GM15510 (cell line): ENCODE measurements around the gene FGGY.

Source experiments
- POLR2A ChIP-seq: IDR thresholded peaks from 3 replicates; pipeline ENCODE4 v1.6.1; 2011; ENCODE audit warnings: borderline replicate concordance; ENCODE audit not compliant: insufficient read length; ENCODE audit errors: extremely low read depth

FGGY gene

GRCh38 chr1:59557549-59557885 is 260.6 kb downstream of the FGGY start:
- TF ChIP-seq POLR2A: no peak

- TF ChIP-seq POLR2A: no peak
These were observed 264.0 kb downstream of the FGGY start for GRCh38 chr1:59560807-59561450.

DNA sequence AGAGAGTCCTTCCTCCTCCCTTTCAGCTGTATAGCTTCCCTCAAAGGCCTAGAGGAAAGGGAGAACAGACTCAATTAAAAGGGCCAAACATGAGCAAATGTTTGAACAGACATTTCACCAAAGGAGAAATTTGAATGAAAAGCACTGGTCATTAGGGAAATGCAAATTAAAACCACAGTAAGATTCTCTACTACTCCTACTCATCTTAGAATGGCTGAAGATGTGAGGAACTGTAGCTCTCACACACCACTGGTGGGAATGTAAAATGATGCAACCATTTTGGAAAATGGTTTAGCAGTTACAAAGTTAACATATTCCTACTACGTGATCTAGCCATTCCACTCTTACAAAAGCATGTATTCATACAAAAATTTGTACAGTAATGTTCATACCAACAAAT is 264.9 kb downstream of the FGGY start:
- no peak for TF ChIP-seq POLR2A

- no peak for TF ChIP-seq POLR2A
These were observed 267.4 kb downstream of the FGGY start for GRCh38 chr1:59564192-59564891.

DNA sequence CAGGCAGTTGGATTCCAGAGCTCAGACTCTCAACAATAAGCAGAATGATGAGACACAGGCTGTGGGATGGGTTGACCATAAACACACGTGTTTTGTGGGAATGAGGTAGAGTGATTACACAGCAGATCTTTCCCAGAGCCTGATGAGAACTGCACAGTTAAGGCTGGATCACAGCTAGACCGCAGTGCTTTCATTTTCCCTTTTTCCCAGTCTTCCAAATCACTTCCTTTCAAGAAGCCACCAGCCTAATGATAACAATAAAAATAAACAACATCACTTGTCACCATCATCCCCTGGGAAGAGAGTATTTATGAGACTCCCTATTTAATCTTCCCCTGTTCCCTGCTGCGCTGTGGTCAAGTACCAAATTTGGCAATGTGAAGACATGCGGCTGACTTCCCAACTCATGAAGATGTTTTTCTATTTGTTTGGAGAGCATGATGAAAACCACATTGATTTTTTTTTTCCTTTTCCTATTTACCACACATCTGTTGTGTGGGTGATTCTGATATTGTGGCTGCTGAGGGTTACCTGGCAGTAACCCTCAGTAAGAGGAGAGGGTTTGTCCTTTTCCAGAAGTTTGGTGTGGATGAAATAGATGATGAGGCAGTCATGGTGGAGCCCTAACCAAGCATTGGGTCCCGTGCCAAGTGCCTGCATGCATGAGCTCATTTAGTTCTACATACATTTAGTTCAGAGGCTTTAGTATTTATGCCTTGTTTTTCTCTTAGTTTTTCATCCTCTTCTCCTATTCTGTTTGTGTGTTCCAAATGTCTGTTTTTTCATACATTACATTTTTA is 268.9 kb downstream of the FGGY start:
- TF ChIP-seq POLR2A: no peak

GRCh38 chr1:59568158-59568935 is 271.5 kb downstream of the FGGY start:
- TF ChIP-seq POLR2A: no peak

DNA sequence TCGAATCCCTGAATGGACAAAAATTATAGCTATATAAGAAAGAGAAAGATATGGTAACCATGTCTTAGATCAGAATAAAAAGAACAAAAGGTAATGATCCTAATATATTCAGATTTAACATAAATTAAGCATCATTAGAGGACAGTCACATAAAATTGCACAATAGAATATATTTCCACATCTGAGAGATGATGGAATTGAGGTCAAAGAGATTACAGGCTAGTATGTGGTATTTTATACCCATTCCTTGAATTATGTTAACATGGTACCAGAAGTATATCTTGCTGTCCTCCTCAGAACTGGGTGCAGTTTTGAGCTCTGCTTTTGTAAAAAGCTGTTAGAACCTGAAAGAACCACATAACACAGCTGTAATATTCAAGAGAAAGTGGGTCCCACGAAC is 272.3 kb downstream of the FGGY start:
- no peak for TF ChIP-seq POLR2A

GRCh38 chr1:59570524-59570923 is 273.6 kb downstream of the FGGY start:
- TF ChIP-seq POLR2A: no peak

DNA sequence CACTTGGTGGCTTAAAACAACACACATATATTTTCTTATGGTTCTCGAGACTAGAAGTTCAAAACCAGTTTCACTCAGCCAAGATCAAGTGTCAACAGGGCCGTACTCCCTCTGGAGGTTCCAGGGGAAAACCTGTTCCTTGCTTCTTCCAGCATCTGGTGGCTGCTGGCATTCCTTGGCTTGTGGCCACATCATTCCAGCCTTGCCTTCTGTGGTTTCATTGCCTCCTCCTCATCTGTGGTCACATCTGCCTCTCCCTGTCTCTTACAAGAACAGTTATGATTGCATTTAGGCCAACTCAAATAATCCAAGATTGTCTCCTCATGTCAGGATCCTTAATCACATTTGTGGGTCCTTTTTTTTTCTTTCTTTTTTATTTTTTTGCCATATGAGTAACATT is 277.2 kb downstream of the FGGY start:
- no peak for TF ChIP-seq POLR2A

DNA sequence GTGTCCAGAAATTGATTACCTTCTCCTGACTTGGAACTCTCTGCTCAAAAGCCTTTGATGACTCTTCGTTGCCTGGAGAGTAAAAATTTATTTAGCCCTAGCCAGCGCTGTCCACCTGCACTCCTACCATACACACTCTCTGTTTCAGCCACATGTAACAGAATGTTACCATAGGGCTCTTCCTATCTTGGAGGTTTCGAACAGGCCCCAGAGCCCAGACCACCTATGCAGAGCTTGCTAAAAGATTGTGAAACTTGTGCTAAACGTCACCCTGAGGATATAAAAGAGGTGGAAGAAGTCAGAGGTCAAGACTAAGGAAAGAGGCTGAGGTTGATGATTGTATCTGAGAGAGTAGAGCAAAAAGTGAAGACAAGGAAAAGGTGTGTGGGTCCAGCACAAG is 280.9 kb downstream of the FGGY start:
- no peak for TF ChIP-seq POLR2A

GRCh38 chr1:59579222-59579621 is 282.3 kb downstream of the FGGY start:
- no peak for TF ChIP-seq POLR2A

DNA sequence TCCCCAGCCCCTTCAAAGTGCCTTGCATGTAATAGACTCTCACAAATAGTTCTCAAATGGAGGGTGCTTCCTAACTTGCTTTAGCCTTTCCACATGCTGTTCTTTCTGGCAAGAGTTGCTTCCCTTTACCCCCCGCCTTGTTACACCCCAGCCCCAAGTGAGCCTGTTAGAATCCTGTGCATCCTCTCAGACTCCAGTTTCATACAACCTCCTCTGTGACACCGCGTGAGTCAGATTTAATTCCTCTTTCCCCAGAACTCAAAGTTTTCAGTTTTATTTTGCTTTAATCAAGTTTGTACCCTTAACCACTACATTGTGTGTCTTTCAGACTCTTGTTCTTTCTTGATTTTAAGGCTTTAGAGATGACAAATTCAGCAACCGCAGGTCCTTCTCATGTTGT is 283.4 kb downstream of the FGGY start:
- no peak for TF ChIP-seq POLR2A

- TF ChIP-seq POLR2A: no peak
These were observed 296.0 kb downstream of the FGGY start for GRCh38 chr1:59592924-59593323.

DNA sequence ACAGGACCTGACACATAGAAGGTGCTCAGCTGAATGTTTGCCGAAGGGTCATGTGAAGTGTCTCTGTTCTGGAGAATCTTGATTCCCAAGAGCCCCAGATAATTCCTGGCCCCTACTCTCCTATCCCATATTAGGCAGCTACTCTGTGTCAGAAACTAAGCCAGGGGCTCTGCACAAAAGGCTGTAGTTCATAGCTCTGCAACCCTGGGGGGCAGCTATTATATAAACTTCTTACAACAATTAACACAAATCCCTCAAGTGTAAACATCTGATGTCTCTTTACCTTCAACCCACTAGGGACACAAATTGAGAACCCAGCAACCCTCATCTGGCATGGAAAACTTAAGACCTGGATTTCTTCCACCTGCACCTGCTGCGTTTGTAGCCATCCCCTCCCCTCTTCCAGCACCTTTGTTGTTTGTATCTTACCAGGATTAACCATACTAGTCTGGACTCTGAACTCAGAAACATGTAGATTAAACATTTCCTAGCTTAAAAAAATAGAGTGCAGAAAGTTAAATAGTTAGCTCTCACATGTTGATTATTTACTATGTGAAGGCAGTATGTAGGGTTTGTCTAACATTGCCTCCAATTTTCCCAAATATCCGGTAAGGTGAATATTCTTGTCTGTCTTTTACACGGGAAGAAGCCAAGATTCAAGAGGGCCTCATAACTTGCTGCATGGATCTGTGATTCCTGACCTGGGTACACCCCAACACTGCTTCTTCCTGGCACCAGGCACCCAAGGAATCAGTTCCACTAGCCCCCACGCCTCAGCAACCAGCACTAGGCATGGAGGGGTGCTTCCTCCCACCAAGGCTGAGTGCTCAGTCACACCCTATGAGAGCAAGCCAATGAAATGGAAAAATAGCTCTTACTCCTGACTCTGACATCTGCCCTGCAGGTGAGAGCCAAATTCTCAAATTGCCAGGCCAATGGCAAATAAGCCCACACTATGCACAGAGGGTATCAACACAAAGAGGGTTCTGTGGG is 297.2 kb downstream of the FGGY start:
- TF ChIP-seq POLR2A: no peak
